Dendritic cell treated with granulocyte-macrophage colony-stimulating factor and Interleukin-4, amounts not matched to agents 40 ng/mL and 50 ng/mL, for 4 days (primary cell): ENCODE results near the gene SUGP2.
A peak's percentile ranks its signal among the peaks of the same experiment; 100 is the strongest.

ENCODE experiments used
- H3K27ac Mint-ChIP-seq: one replicate; pipeline ENCODE4 v1.8.0; 2022; ENCODE audit warnings: mild to moderate bottlenecking, mixed read lengths
- H3K27me3 Mint-ChIP-seq: one replicate; pipeline ENCODE4 v1.8.0; 2022; ENCODE audit warnings: mild to moderate bottlenecking, mixed read lengths
- H3K36me3 Mint-ChIP-seq: one replicate; pipeline ENCODE4 v1.8.0; 2022; ENCODE audit warnings: low read depth, mixed read lengths
- H3K4me1 Mint-ChIP-seq: one replicate; pipeline ENCODE4 v1.8.0; 2022; ENCODE audit warnings: low read depth, mixed read lengths
- H3K4me3 Mint-ChIP-seq: one replicate; pipeline ENCODE4 v1.8.0; 2022; ENCODE audit warnings: mild to moderate bottlenecking, moderate library complexity, mixed read lengths
- H3K9me3 Mint-ChIP-seq: one replicate; pipeline ENCODE4 v1.8.0; 2022; ENCODE audit warnings: mixed read lengths
- intact Hi-C: fragments of 100-400 bp; cut with micrococcal nuclease; formaldehyde crosslinking; loops from one replicate; pipeline ENCODE4 v1.15.0; 2022

Gene SUGP2

DNA sequence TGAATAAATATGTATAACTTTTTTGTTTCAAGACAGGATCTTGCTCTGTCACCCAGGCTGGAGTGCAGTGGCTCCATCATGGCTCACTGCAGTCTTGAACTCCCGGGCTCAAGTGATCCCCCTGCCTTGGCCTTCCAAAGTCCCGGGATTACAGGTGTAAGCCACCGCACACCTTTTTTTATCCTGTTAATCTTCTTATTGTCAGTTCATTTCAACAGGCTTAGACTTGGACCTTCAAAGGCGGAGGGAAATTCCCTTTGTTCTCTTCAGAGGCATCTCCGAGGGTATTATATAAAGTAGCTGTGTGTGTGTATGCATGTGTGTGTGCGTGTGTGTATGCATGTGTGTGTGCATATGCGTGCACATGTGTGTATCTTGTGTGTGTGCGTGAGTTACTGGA is 35.0 kb downstream of the SUGP2 start:
- H3K4me3 Mint-ChIP-seq, result no peak overlapping the region
- H3K27me3 Mint-ChIP-seq, result no peaks in the 10 kb centered on the region
- peaks cover 100% of the 10 kb centered on the region for H3K36me3 Mint-ChIP-seq
- H3K4me1 Mint-ChIP-seq, result peaks cover 22% of the 10 kb centered on the region
- H3K27ac Mint-ChIP-seq, result no peak overlapping the region
- H3K9me3 Mint-ChIP-seq, result no peaks in the 10 kb centered on the region
- intact Hi-C loops, result no loop called here

DNA sequence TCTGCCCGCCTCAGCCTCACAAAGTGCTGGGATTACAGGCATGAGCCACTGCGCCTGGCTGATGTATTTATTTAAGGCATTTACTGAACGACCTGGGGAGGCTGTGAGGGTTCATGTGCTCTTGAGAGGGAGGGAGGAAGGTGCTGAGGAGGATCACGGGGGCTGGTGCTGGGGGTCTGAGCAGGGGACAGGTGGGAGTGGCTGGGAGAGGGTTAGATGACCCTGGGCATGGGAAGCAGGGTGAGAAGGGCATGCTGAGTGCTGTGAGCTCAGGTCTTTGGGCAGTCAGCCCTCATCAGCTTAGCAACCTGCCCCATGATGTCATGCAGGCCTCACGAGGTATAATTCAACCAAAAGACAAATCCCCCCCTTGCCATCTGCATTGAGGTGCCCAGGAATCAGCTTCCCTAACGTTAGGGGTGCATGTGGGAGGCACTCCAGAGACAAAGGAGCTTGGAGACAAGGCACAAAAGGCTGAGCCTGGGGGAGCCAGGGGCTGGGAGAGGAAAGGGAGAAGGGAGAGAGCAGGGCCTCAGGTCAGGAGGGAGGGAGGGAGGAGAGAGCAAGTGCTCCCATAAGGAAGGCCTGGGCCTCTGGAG is 36.4 kb downstream of the SUGP2 start:
- Mint-ChIP-seq H3K36me3 (peaks cover 100% of the 10 kb centered on the region), H3K4me1 (peaks cover 22% of the 10 kb centered on the region), H3K27ac (no peak overlapping the region), H3K27me3 (no peaks in the 10 kb centered on the region), H3K9me3 (no peaks in the 10 kb centered on the region), H3K4me3 (no peak overlapping the region)
- intact Hi-C loops, result no loop called here

GRCh38 chr19:18996351-18996750 is 37.0 kb downstream of the SUGP2 start:
- no peaks in the 10 kb centered on the region for H3K9me3 Mint-ChIP-seq
- peaks cover 100% of the 10 kb centered on the region for H3K36me3 Mint-ChIP-seq
- peaks cover 22% of the 10 kb centered on the region for H3K4me1 Mint-ChIP-seq
- intact Hi-C loops, result no loop called here
- no peaks in the 10 kb centered on the region for H3K27me3 Mint-ChIP-seq
- no peak overlapping the region for H3K4me3 Mint-ChIP-seq
- H3K27ac Mint-ChIP-seq, result no peak overlapping the region

- no peaks in the 10 kb centered on the region for H3K27me3 Mint-ChIP-seq
- no peak overlapping the region for H3K27ac Mint-ChIP-seq
- peaks cover 22% of the 10 kb centered on the region for H3K4me1 Mint-ChIP-seq
- no peaks in the 10 kb centered on the region for H3K9me3 Mint-ChIP-seq
- H3K4me3 Mint-ChIP-seq, result no peak overlapping the region
- peaks cover 100% of the 10 kb centered on the region for H3K36me3 Mint-ChIP-seq
- intact Hi-C loops, result no loop called here
Measured at GRCh38 chr19:18995804-18996241, 37.5 kb downstream of the SUGP2 start.

DNA sequence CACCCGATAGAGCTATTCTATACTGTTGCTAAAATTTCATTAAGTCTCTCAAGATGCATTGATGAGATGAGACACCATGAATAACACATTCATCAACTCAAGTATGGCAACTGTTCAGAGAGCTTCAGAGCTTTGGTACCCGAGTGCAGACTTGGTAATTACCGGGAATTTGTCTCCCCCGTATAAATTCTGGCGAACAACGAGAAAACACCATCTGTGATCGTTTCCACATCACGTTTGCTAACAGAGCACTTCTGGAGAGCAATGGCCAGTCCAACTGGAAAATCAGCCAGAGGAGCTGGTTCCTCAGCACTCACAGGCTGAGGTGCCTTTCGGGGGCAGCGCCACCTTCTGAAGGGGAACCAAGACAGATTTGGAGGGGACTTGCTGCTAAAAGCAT is 40.2 kb downstream of the SUGP2 start:
- peak overlapping the region; percentile 1 for H3K27ac Mint-ChIP-seq
- peaks cover 80% of the 10 kb centered on the region for H3K36me3 Mint-ChIP-seq
- no peaks in the 10 kb centered on the region for H3K9me3 Mint-ChIP-seq

GRCh38 chr19:18992696-18993095 is 40.6 kb downstream of the SUGP2 start:
- Mint-ChIP-seq H3K9me3 (no peaks in the 10 kb centered on the region), H3K27ac (no peak overlapping the region), H3K36me3 (peaks cover 76% of the 10 kb centered on the region), H3K4me3 (no peak overlapping the region), H3K27me3 (no peaks in the 10 kb centered on the region), H3K4me1 (peaks cover 8% of the 10 kb centered on the region)
- intact Hi-C loops, result no loop called here

More for the DNA sequence above, 40.2 kb downstream of the SUGP2 start:
- no peaks in the 10 kb centered on the region for H3K27me3 Mint-ChIP-seq
- peaks cover 8% of the 10 kb centered on the region for H3K4me1 Mint-ChIP-seq
- H3K4me3 Mint-ChIP-seq, result no peak overlapping the region
- intact Hi-C loops, result no loop called here

DNA sequence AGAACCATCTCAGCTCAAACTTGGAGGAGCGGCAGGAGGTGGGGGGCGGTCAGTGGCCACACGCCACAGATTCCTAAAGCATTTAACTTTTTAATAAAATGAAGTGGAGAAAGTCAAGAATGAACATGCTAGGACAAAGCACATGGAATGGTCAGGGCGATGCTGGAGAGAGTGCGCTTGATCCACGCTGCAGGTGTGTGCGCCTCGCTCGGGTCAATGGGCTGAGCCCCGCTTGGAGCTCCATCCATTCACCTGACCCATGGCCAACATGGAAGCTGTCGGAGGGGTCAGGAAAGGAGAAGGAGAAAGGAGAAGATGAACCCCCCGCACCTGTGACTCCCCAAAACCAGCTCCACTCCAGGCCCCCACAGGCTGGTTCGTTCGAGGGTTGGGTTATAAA is 41.8 kb downstream of the SUGP2 start:
- Mint-ChIP-seq H3K4me3 (no peak overlapping the region), H3K9me3 (no peaks in the 10 kb centered on the region), H3K36me3 (peaks cover 63% of the 10 kb centered on the region), H3K4me1 (peaks cover 12% of the 10 kb centered on the region), H3K27me3 (no peaks in the 10 kb centered on the region), H3K27ac (no peak overlapping the region)
- intact Hi-C loops, result no loop called here

DNA sequence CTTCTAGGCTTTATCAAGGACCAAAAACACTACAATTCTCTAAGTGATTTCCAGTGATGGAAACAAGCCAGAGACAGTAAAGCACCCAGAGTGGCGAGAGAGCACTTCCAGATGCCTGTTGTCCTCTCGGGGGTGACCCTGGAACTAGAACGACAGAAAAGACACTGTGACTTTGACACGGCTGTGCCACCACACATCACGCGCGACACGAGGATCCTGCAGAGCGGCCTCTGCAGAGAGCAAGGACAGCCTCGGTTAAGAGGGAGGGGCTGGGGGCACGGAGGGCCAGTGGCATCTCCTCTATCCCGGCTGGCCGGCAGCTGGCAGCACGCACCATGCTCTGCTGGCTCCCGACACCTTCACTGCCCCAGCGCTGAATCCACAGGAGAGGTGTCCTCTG is 42.3 kb downstream of the SUGP2 start:
- intact Hi-C loops, result no loop called here
- H3K27me3 Mint-ChIP-seq, result no peaks in the 10 kb centered on the region
- H3K27ac Mint-ChIP-seq, result no peak overlapping the region
- no peak overlapping the region for H3K4me3 Mint-ChIP-seq
- peaks cover 17% of the 10 kb centered on the region for H3K4me1 Mint-ChIP-seq
- no peaks in the 10 kb centered on the region for H3K9me3 Mint-ChIP-seq
- peaks cover 59% of the 10 kb centered on the region for H3K36me3 Mint-ChIP-seq

GRCh38 chr19:18990128-18990708 is 43.1 kb downstream of the SUGP2 start:
- Mint-ChIP-seq H3K27ac (no peak overlapping the region), H3K27me3 (no peaks in the 10 kb centered on the region), H3K4me3 (no peak overlapping the region), H3K9me3 (no peaks in the 10 kb centered on the region), H3K36me3 (peaks cover 51% of the 10 kb centered on the region), H3K4me1 (peaks cover 17% of the 10 kb centered on the region)
- intact Hi-C loops, result no loop called here

DNA sequence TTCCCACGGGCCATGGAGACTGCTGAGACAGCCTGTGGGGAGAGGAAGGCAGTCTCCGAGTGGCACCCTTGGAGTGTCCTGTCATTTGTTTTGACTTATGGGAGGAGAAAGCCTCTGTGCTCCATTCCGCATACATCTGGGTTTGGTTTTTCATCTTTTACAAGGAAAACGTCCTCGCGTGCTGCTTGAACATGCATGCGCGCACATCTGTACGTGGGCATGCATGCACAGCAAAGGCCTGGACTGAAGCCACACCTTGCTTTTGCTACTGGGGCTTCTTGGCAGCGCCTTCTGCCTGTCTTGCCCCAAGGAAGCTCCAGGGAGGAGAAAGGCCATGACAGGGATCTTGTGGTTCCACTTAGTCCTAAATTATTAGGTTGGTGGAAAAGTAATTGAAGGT is 44.0 kb downstream of the SUGP2 start:
- intact Hi-C loops, result loop anchor here (5.0 kb wide), 2 partner anchors 47 to 72 kb away; partner anchors contain the start of genes COPE, DDX49 and HOMER3
- Mint-ChIP-seq H3K27me3 (no peaks in the 10 kb centered on the region), H3K36me3 (peaks cover 42% of the 10 kb centered on the region), H3K4me3 (no peak overlapping the region), H3K27ac (no peak overlapping the region), H3K4me1 (peaks cover 23% of the 10 kb centered on the region), H3K9me3 (no peaks in the 10 kb centered on the region)

DNA sequence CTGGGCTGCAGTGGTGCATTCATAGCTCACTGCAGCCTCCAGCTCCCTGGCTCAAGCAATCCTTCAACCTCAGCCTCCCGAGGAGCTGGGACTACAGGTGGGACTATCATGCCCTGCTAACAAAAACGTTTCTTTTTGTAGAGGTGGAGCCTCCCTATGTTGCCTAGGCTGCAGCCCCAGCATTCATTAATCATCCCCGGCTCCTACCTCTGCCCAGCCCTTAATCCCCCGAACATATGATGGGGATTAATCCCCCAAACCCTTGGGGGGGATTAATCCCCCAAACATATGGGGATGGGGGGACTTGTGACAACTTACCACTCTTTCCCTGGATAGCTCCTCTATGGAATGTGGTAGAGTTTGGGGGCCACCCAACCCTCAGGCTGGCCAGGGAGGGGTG is 45.9 kb downstream of the SUGP2 start:
- peaks cover 31% of the 10 kb centered on the region for H3K4me1 Mint-ChIP-seq
- H3K9me3 Mint-ChIP-seq, result no peaks in the 10 kb centered on the region
- H3K36me3 Mint-ChIP-seq, result peaks cover 23% of the 10 kb centered on the region
- H3K4me3 Mint-ChIP-seq, result no peak overlapping the region
- intact Hi-C loops, result loop anchor here (5.0 kb wide), 2 partner anchors 45 to 70 kb away; partner anchors contain the start of genes COPE, DDX49 and HOMER3
- H3K27ac Mint-ChIP-seq, result no peak overlapping the region
- no peaks in the 10 kb centered on the region for H3K27me3 Mint-ChIP-seq

DNA sequence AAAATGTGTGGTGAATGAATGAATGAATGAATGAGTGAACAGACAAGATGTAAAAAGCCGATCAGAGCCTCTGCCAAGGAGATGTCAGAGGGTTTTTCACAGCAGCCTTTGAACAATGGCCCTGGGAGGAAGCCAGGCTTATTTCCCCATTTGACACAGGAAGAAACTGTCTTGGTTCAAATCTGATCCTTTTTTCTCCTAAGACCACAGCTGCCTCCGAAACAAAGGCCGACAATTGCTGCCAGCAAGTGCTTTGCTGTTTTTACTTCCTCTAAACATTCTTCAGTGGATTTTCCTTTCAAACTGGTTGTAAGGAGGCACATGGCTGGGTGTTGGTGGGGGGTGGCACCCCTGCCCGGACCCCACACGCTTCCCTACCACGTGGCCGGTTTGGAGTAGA is 48.1 kb downstream of the SUGP2 start:
- peaks cover 31% of the 10 kb centered on the region for H3K4me1 Mint-ChIP-seq
- H3K27me3 Mint-ChIP-seq, result no peaks in the 10 kb centered on the region
- H3K4me3 Mint-ChIP-seq, result peak overlapping the region; percentile 50
- H3K27ac Mint-ChIP-seq, result peak overlapping the region; percentile 84
- no peaks in the 10 kb centered on the region for H3K9me3 Mint-ChIP-seq
- peaks cover 1% of the 10 kb centered on the region for H3K36me3 Mint-ChIP-seq
- intact Hi-C loops, result loop anchor here (5.0 kb wide), 2 partner anchors 43 to 68 kb away; partner anchors contain the start of genes COPE, DDX49 and HOMER3

DNA sequence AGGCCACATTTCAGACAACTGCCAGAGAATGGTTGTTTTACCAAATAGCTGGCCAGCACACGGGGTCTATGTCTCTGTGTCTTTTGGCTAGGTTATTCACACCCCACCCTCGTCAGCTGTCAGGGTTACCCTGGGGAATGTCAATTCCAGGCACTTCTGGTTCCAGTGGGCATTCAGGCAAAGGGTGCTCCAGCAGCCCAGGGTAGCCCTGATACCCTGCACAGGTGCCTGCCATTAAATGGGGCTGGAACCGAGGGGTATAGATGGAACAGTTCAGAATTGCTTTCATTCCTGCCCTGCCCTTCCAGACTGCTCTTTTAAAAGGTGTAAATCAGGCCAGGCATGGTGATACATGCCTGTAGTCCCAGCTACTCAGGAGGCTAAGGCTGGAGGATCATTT is 49.1 kb downstream of the SUGP2 start:
- intact Hi-C loops, result no loop called here
- H3K4me1 Mint-ChIP-seq, result peaks cover 31% of the 10 kb centered on the region
- H3K27ac Mint-ChIP-seq, result peak overlapping the region; percentile 84
- no peaks in the 10 kb centered on the region for H3K9me3 Mint-ChIP-seq
- H3K36me3 Mint-ChIP-seq, result no peaks in the 10 kb centered on the region
- H3K4me3 Mint-ChIP-seq, result no peak overlapping the region
- no peaks in the 10 kb centered on the region for H3K27me3 Mint-ChIP-seq

- no peaks in the 10 kb centered on the region for H3K9me3 Mint-ChIP-seq
- H3K27ac Mint-ChIP-seq, result no peak overlapping the region
- no peaks in the 10 kb centered on the region for H3K27me3 Mint-ChIP-seq
- no peaks in the 10 kb centered on the region for H3K36me3 Mint-ChIP-seq
- intact Hi-C loops, result no loop called here
- no peak overlapping the region for H3K4me3 Mint-ChIP-seq
- peaks cover 41% of the 10 kb centered on the region for H3K4me1 Mint-ChIP-seq
Measured at GRCh38 chr19:18982669-18983068, 50.6 kb downstream of the SUGP2 start.
